A549 treated with AZD2906 at 1 μM for 4 hours (cell line): Measurements from ENCODE around the gene TRNAU1AP. TPM values are rescaled to one million over a fixed set of nuclear protein-coding genes. Genes with fewer than 3 reads are reported as not detected.

Source experiments
- total RNA-seq: library from RNA; stranded (reverse); fragments of 200-300 nt; extraction: Qiagen RNA extraction; gene quantifications from 5 replicates; pipeline ENCODE4 v1.2.3, GENCODE V29; 2022

The TRNAU1AP gene
- total RNA-seq = 16.7 to 26.2 TPM (median 25.3 TPM) in 5 replicates

GRCh38 chr1:28552758-28553663, at the start of gene TRNAU1AP:
TRNAU1AP (plus strand) TSS chr1:28553085; CDS start chr1:28553111, 26 bp downstream.

GRCh38 chr1:28505406-28506187, 47.3 kb upstream of the TRNAU1AP start, which contains the start of gene RCC1:
RCC1 (plus strand) TSS chr1:28506043; CDS start chr1:28529867, 23,824 bp downstream.

GRCh38 chr1:28591708-28592320, 38.9 kb downstream of the TRNAU1AP start, which contains the start of gene RAB42:
RAB42 (plus strand) TSS chr1:28592265; CDS start chr1:28592512, 247 bp downstream.

Other genes with a start within 250 kb of the TRNAU1AP start
- 13.1 to 17.4 TPM (median 17.2 TPM) in 5 replicates for gene MED18, start 224.0 kb upstream of the TRNAU1AP start, total RNA-seq
- 20.6 to 26.3 TPM (median 21.9 TPM) in 5 replicates for gene PHACTR4, start 183.3 kb upstream of the TRNAU1AP start, total RNA-seq
- gene RCC1, start 47.0 kb upstream of the TRNAU1AP start, total RNA-seq = 70.2 to 79.3 TPM (median 75.3 TPM) in 5 replicates
- 3.2 to 3.7 TPM (median 3.5 TPM) in 5 replicates for gene RAB42, start 39.2 kb downstream of the TRNAU1AP start, total RNA-seq
- gene TAF12, start 90.0 kb downstream of the TRNAU1AP start, total RNA-seq = 11.0 to 12.9 TPM (median 12.5 TPM) in 5 replicates
- not detected in 5 replicates for gene RNU11, start 95.5 kb downstream of the TRNAU1AP start, total RNA-seq
- 5.1 to 6.7 TPM (median 5.6 TPM) in 5 replicates for gene GMEB1, start 115.7 kb downstream of the TRNAU1AP start, total RNA-seq
- gene YTHDF2, start 183.9 kb downstream of the TRNAU1AP start, total RNA-seq = 52.5 to 58.9 TPM (median 54.2 TPM) in 5 replicates